HG02840 (cell line): ENCODE results near the gene CDC14A.
A peak's percentile ranks its signal among the peaks of the same experiment; 100 is the strongest.

Source experiments
- ATAC-seq: cut with Tn5 transposase; IDR thresholded peaks from one replicate; pipeline ENCODE4 v1.9.1; 2021; ENCODE audit warnings: mild to moderate bottlenecking, moderate library complexity, moderate number of reproducible peaks; ENCODE audit not compliant: unreplicated experiment, low FRiP score

Gene CDC14A

GRCh38 chr1:100440075-100440809 lies 87.9 kb downstream of the CDC14A start:
- ATAC-seq, result no peak

GRCh38 chr1:100441146-100441545 lies 88.8 kb downstream of the CDC14A start:
- ATAC-seq, result no peak

- ATAC-seq, result no peak
Measured at GRCh38 chr1:100441651-100442050, 89.3 kb downstream of the CDC14A start.

DNA sequence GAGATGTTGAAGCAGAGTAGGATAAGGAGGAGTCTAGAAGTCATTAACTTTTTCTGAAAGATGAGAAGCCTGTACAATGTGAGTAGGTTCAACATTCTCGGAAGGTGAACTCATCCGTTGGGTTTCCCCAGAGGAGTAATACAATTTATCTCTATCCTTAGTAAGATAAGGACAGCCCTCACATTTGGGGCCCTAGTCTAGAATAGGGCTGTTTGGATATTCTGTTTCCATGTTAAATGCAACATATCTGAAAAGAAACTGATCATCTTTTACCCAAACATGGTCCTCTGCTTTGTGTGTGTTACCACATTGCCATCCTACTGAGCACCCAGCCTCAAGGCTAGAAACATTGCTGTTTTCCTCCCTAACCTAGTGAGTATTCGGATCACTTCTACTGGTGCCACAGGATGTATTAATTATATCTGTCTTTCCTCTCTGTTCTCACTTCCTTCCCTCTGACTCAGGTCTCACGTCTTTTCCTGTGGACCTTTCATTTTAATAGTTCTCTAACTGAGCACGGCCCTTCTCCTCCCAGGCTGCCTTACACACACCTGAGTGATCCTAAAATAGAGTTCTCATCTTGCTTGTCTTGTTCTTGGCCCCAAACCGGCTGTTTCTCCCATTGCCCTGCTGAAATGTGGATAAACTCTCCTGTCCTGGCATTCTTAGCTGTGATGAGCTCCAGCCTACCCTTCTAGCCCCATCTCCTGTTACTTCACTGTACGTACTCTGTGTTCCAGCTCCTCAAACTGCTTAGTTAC lies 91.7 kb downstream of the CDC14A start:
- peak; percentile 68 for ATAC-seq

- ATAC-seq, result no peak
Measured at GRCh38 chr1:100445565-100445964, 93.3 kb downstream of the CDC14A start.

GRCh38 chr1:100448366-100448765 lies 96.1 kb downstream of the CDC14A start:
- ATAC-seq, result no peak

DNA sequence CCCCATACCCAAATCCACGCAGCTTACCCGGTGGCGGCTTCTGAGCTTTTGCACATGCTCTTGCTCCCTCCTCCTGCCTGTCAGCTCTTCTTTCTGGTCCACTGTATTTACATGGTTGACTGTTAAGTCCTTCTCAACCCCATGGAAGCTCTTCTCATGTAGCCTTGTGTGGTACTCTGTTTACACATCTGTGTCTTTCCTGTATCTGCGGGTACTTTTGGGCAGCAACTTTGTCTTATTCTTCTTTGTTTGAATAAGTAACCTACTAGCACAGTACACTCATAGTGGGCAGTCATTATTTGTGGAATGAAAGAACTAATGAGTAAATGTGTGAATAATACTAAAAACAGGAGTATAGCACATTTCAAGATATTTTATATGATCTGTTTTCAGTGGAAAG lies 97.2 kb downstream of the CDC14A start:
- peak; percentile 72 for ATAC-seq

- peak; percentile 69 for ATAC-seq
Measured at GRCh38 chr1:100452641-100453040, 100.3 kb downstream of the CDC14A start.

DNA sequence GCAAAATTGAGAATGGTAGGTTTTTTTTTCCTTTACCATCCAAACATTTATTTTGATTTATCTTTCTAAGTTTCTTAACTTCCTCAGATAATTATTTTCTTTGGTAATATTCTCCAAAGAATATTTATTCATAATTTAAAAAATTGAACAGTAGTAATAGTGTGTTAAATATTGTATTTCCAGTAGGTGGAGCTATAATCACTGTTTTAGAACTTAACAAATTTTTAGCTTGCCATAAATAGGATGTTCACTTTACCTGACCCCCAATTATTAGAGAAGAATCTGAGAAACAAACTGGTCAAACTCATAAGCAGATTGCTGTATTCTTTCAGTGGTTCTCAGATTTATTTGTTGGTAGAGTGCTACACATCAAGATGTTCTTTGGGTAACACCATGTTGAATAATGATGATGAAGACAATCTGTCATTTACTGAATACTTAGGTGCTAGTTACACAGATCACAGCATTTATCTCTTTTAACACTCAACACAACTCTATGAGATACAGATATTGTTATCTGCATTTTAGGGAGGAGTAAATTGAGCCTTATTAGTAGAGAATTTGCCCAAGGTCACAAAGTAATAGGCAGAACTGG lies 103.3 kb downstream of the CDC14A start:
- ATAC-seq, result no peak

GRCh38 chr1:100456880-100457279 lies 104.6 kb downstream of the CDC14A start:
- ATAC-seq, result no peak

GRCh38 chr1:100457683-100458082 lies 105.4 kb downstream of the CDC14A start:
- no peak for ATAC-seq

DNA sequence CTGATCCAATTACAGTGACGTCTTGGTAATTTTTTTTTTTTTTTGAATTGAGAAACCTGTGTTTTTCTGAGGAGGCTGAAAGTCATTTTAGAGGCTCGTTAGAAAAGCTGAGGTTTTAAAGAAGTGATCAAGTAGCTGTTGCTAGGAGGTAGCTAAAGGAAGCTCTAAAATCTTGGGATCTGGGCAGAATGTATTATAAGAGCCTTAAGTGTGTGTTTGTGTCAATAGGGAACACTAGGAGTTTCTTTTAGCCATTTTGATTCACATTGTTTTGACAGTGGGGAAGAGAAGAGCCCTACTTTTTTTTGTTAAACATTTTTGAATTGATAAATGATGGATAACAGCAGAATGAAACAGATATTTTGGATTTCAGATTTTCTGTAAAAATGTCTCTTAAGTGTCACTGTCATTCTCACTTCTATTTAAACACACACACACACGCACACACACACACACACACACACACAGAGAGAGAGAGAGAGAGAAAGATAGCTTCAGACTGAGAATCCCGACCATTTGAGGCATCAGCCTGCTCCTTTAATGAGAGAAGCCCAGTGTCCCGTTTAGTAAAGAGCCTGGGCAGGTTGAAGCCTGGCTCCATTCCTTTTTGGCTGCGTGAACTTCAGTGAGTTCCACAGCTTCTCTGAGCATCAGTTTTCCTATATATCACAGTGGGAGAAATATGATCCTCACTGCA lies 106.5 kb downstream of the CDC14A start:
- no peak for ATAC-seq

- peak; percentile 77 for ATAC-seq
Measured at GRCh38 chr1:100459358-100460114, 107.2 kb downstream of the CDC14A start.

DNA sequence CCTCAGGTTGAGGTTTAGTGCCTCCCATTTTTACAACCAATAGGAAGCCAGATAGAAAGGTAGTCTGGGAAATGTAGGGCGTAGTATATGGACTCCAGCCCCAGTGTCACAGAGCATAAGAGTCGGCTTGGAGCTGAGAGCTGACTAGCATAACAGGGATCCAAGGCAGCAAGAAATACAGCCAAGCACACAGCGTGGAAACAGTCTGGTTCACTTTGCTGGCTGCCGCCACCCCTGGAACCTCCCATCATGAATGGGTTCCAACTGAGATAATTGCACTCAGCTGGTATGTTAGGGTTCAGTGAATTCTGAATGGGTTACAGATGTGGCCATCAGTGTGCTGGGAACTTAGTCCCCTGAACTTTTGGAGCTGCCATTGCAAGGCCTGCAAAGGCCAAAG lies 108.9 kb downstream of the CDC14A start:
- ATAC-seq, result no peak

DNA sequence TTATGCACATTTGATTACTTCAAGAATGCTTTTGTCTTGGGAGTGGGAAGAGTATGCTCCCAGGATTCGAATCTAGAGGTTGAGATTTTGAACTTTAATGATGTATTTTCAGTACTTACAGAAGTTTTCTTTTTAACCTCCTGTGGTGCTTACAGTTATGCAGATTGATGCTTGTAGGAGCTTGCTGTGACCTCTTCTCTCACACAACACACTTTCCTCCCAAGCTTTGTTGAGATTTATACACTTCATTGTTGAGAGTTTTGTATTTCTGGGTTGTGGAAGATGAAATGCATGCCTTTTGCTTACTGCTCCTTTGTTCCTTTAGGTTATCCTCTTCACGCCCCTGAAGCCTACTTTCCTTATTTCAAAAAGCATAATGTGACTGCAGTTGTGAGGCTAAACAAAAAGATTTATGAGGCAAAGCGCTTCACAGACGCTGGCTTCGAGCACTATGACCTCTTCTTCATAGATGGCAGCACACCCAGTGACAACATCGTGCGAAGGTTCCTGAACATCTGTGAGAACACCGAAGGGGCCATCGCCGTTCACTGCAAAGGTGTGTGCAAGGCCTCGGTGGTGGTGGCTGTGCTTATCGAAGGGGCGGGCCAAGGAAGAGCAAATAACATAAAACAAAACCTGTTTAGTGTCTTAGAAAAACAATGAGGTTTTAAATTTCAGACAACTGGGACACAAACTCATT lies 110.2 kb downstream of the CDC14A start:
- ATAC-seq, result no peak

- peak; percentile 87 for ATAC-seq
Measured at GRCh38 chr1:100463791-100464424, 111.6 kb downstream of the CDC14A start.

DNA sequence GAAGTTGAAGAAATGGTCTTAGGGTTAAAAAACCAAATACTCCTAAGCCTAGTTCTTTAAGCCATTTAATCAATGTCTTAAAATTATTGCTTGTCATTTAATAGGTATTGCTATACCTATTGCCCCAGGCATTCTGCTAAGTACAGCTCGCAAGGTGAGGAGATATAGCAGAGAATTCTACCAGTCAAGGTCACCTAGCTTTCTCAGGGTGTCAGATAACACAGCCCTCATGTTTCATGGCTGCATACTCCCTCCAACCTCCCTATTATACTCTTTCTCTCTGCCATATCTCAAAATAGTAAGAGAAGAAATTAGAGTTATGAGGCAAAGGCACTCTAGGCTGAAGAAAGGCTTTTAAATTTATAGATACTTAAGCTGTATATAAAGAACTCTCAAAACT lies 117.3 kb downstream of the CDC14A start:
- ATAC-seq, result no peak

GRCh38 chr1:100474834-100475233 lies 122.5 kb downstream of the CDC14A start:
- ATAC-seq, result no peak

- no peak for ATAC-seq
Measured at GRCh38 chr1:100476735-100477290, 124.5 kb downstream of the CDC14A start.
